Keratinocyte (primary cell): Measurements from ENCODE around the gene RAD18.

Experiments
- CTCF ChIP-seq, 3 experiments: IDR thresholded peaks in 1 of 3; conservative IDR thresholded peaks in 1 of 3; optimal IDR thresholded peaks in 1 of 3; 2 replicates in 2 of 3; 3 replicates in 1 of 3; pipeline versions ENCODE3 to v1.5.1; 2011; ENCODE audit warnings: low read length in 3 of 3, mild to moderate bottlenecking in 3 of 3, moderate library complexity in 2 of 3, control low read depth in 1 of 3, inconsistent platforms in 1 of 3; ENCODE audit not compliant: insufficient read depth in 2 of 3; ENCODE audit errors: extremely low read depth in 1 of 3
- EZH2 ChIP-seq: IDR thresholded peaks from one replicate; pipeline ENCODE4 v1.6.1; 2012; ENCODE audit warnings: inconsistent platforms, mild to moderate bottlenecking, low read length, moderate library complexity

- TF ChIP-seq CTCF (optimal IDR thresholded peaks at IDR 0.05 in 1 of 3, IDR thresholded peaks at IDR 0.05 in 1 of 3, conservative IDR thresholded peaks at IDR 0.05 in 1 of 3; ENCODE audit: extremely low read depth in 1 of 3, insufficient read depth in 2 of 3, low read length in 3 of 3) (no peak), EZH2 (no peak)
Observed at GRCh38 chr3:8888301-8888915, 74.9 kb downstream of the RAD18 start.
